ENCODE measurements around the gene SLC44A3.
A peak's percentile ranks its signal among the peaks of the same experiment; 100 is the strongest.

The SLC44A3 gene

GRCh38 chr1:94807742-94808491 lies 12.2 kb upstream of the SLC44A3 start:
- H3K27ac ChIP-seq: no peak overlapping the region
- TF ChIP-seq ZFX (IDR thresholded peaks at IDR 0.05; ENCODE audit: borderline replicate concordance): no peak
- no peak for TF ChIP-seq CTCF (IDR thresholded peaks at IDR 0.05)

GRCh38 chr1:94808669-94809068 lies 11.5 kb upstream of the SLC44A3 start:
- no peak overlapping the region for H3K27ac ChIP-seq
- TF ChIP-seq ZFX (IDR thresholded peaks at IDR 0.05; ENCODE audit: borderline replicate concordance) (no peak), CTCF (IDR thresholded peaks at IDR 0.05) (no peak)

GRCh38 chr1:94812985-94813384 lies 7.2 kb upstream of the SLC44A3 start:
- no peak for TF ChIP-seq ZFX (IDR thresholded peaks at IDR 0.05; ENCODE audit: borderline replicate concordance)
- no peak for TF ChIP-seq CTCF (IDR thresholded peaks at IDR 0.05)
- H3K27ac ChIP-seq: no peak overlapping the region

- TF ChIP-seq ZFX (IDR thresholded peaks at IDR 0.05; ENCODE audit: borderline replicate concordance) (no peak), CTCF (IDR thresholded peaks at IDR 0.05) (no peak)
- H3K27ac ChIP-seq: no peak overlapping the region
Measured at GRCh38 chr1:94816030-94816429, 4.1 kb upstream of the SLC44A3 start.

- no peak overlapping the region for H3K27ac ChIP-seq
- no peak for TF ChIP-seq ZFX (IDR thresholded peaks at IDR 0.05; ENCODE audit: borderline replicate concordance)
- no peak for TF ChIP-seq CTCF (IDR thresholded peaks at IDR 0.05)
Measured at GRCh38 chr1:94817712-94818111, 2.4 kb upstream of the SLC44A3 start.

GRCh38 chr1:94819238-94819944 lies 766 bp upstream of the SLC44A3 start:
- no peak overlapping the region for H3K27ac ChIP-seq
- TF ChIP-seq ZFX (IDR thresholded peaks at IDR 0.05; ENCODE audit: borderline replicate concordance) (no peak), CTCF (IDR thresholded peaks at IDR 0.05) (no peak)

- no peak for TF ChIP-seq CTCF (IDR thresholded peaks at IDR 0.05)
- no peak for TF ChIP-seq ZFX (IDR thresholded peaks at IDR 0.05; ENCODE audit: borderline replicate concordance)
- peak overlapping the region; percentile 45 for H3K27ac ChIP-seq
Measured at GRCh38 chr1:94820936-94821335, 779 bp downstream of the SLC44A3 start.
